GM18498 (cell line): ENCODE data around the gene MAG.
"Not testable (repeated sequence)": the region's sequence is repeated elsewhere in the genome, so short reads cannot be mapped to it uniquely, and the experiment has no call there.

Experiments used
- ATAC-seq: cut with Tn5 transposase; IDR thresholded peaks from one replicate; pipeline ENCODE4 v1.9.1; 2021; ENCODE audit warnings: mild to moderate bottlenecking, moderate library complexity; ENCODE audit not compliant: unreplicated experiment

MAG gene

DNA sequence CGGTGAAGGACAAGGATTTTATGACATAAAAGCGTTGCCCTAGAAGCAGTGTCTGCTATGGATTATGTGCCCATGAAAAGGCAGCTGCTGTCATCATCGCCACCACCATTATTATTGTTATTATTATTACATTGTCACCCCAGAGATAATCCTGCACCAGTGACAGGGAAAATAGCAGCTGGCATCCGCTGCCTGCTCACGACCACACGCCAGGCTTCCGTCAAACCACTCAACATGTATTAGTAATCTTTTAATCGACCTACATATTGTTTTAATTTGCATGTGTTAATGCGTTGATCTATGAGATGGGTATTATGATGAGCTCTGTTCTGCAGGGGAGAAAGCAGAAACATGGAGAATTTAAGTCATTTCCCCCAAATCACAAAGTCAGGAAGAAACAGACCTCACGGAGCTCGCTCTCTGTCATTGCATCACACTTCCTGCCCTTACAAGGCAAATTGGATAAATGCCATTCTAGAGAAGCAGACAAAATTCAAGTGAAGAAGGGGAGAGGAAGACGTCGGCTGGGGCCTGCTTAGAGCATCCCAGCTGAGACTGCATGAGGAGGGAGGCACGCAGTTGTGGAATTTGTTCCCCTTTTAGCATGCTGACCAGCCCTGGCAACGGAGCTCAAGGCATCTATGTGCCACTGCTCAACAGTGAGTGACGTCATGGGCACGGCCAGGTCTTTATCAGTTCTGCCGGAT is 66.1 kb downstream of the MAG start, which contains the start of gene FFAR3:
Gene FFAR3, plus strand, starts transcription at position 594 of the 707 bp plus-strand sequence. CDS start 431 bp downstream, outside the sequence.
- no peak for ATAC-seq

DNA sequence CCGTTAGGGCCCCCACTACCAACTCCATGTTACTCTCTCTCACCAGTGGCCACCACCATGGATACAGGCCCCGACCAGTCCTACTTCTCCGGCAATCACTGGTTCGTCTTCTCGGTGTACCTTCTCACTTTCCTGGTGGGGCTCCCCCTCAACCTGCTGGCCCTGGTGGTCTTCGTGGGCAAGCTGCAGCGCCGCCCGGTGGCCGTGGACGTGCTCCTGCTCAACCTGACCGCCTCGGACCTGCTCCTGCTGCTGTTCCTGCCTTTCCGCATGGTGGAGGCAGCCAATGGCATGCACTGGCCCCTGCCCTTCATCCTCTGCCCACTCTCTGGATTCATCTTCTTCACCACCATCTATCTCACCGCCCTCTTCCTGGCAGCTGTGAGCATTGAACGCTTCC is 66.9 kb downstream of the MAG start:
- ATAC-seq: not testable (repeated sequence)

GRCh38 chr19:35359395-35359794 is 67.4 kb downstream of the MAG start:
- ATAC-seq: not testable (repeated sequence)

DNA sequence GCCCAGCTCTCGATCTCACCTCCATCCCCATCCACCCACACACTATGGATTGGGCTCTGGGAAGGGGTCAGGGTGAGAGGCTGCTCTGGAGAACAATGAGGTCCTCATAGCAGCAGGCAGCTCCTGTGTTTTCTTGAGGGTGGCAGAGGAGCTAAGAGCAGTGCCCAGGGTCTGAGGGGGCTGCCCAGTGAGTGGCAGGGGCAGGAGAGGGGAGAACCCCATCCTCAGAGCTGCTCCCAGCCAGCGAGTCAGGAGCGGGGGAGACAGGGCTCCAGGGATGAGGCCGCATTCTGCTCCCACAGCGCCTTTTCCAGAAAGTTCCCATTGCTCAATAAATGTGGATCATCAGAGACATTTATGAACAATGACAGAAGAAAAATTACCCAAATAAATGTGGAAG is 68.1 kb downstream of the MAG start:
- ATAC-seq: not testable (repeated sequence)

- no peak for ATAC-seq
Measured at GRCh38 chr19:35360880-35361420, 69.0 kb downstream of the MAG start.

DNA sequence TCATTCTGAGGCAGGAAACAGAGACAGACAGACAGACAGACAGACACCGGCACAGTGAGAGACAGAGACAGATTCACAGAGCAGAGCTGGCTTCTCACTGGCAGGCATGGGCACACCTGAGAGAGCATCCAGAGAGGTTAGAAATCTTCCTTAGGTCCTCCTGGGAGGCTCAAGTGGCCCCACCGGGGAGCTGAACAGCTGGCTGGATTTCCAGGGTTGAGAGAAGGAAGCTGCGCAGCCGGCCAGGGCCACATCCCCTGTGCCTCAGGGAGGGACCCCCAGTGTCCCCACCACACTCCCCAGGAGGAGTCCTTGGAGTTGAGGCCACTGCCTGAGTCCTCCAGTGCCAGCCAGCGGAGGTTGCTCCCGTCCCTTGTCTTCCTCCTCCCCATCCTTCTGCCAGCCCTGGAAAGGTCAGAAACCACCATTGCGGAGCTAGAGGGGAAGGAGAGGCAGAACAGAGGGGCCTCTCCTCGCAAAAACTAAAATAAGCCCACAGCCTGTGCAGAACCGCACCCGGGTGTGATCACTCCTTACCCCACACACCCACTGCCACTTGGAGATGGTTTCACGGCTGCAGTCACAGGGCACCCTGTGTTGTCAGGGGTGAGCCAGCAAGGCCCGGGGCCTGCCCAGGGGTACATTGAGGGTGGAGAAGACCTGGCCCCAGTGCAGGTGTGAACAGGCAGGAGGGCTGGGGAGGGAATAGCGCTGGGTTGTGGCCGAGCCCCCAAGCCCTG is 70.5 kb downstream of the MAG start:
- no peak for ATAC-seq

- ATAC-seq: no peak
Measured at GRCh38 chr19:35363001-35363590, 71.1 kb downstream of the MAG start.
